Measurements from ENCODE around the gene PAPSS2.
"Not testable (repeated sequence)": the region's sequence is repeated elsewhere in the genome, so short reads cannot be mapped to it uniquely, and the experiment has no call there.

PAPSS2 gene

GRCh38 chr10:87642988-87643387 lies 16.7 kb upstream of the PAPSS2 start:
- no peak for DNase-seq (ENCODE audit: low read depth)

- no peak for DNase-seq (ENCODE audit: low read depth)
Observed at GRCh38 chr10:87643920-87644319, 15.8 kb upstream of the PAPSS2 start.

GRCh38 chr10:87644500-87644899 lies 15.2 kb upstream of the PAPSS2 start:
- not testable (repeated sequence) for DNase-seq (ENCODE audit: low read depth)

- no peak for DNase-seq (ENCODE audit: low read depth)
Observed at GRCh38 chr10:87646192-87646909, 13.3 kb upstream of the PAPSS2 start.

GRCh38 chr10:87646935-87647334 lies 12.7 kb upstream of the PAPSS2 start:
- no peak for DNase-seq (ENCODE audit: low read depth)

GRCh38 chr10:87650838-87651589 lies 8.7 kb upstream of the PAPSS2 start:
- no peak for DNase-seq (ENCODE audit: low read depth)

GRCh38 chr10:87651801-87652200 lies 7.9 kb upstream of the PAPSS2 start:
- DNase-seq (ENCODE audit: low read depth) = no peak

- DNase-seq (ENCODE audit: low read depth) = no peak
Observed at GRCh38 chr10:87652261-87652660, 7.4 kb upstream of the PAPSS2 start.

- no peak for DNase-seq (ENCODE audit: low read depth)
Observed at GRCh38 chr10:87654212-87654611, 5.5 kb upstream of the PAPSS2 start.

GRCh38 chr10:87656431-87657072 lies 3.1 kb upstream of the PAPSS2 start:
- no peak for DNase-seq (ENCODE audit: low read depth)

- no peak for DNase-seq (ENCODE audit: low read depth)
Observed at GRCh38 chr10:87657371-87657770, 2.3 kb upstream of the PAPSS2 start.

GRCh38 chr10:87658321-87658795 lies 1.3 kb upstream of the PAPSS2 start:
- no peak for DNase-seq (ENCODE audit: low read depth)

GRCh38 chr10:87658858-87659555 lies 671 bp upstream of the PAPSS2 start:
- DNase-seq (ENCODE audit: low read depth) = no peak

- no peak for DNase-seq (ENCODE audit: low read depth)
Observed at GRCh38 chr10:87660484-87661133, 931 bp downstream of the PAPSS2 start.

GRCh38 chr10:87661861-87662785 lies 2.4 kb downstream of the PAPSS2 start:
- no peak for DNase-seq (ENCODE audit: low read depth)

- no peak for DNase-seq (ENCODE audit: low read depth)
Observed at GRCh38 chr10:87664276-87664701, 4.6 kb downstream of the PAPSS2 start.

- no peak for DNase-seq (ENCODE audit: low read depth)
Observed at GRCh38 chr10:87667493-87667892, 7.8 kb downstream of the PAPSS2 start.

GRCh38 chr10:87668324-87669074 lies 8.8 kb downstream of the PAPSS2 start:
- no peak for DNase-seq (ENCODE audit: low read depth)

GRCh38 chr10:87669752-87670151 lies 10.1 kb downstream of the PAPSS2 start:
- DNase-seq (ENCODE audit: low read depth) = no peak

- no peak for DNase-seq (ENCODE audit: low read depth)
Observed at GRCh38 chr10:87670586-87670985, 10.9 kb downstream of the PAPSS2 start.
